Measurements from ENCODE around the gene CYP26A1. TPM values are rescaled to one million over a fixed set of nuclear protein-coding genes. Genes with fewer than 3 reads are reported as not detected.
"Not testable (repeated sequence)": the region's sequence is repeated elsewhere in the genome, so short reads cannot be mapped to it uniquely, and the experiment has no call there.

The CYP26A1 gene
- total RNA-seq, 1 donor from 2014 or later: 0.07 TPM

GRCh38 chr10:93077860-93078337 is 4.2 kb downstream of the CYP26A1 start:
- DNase-seq (ENCODE audit: low read depth, low spot score): no peak

- DNase-seq (ENCODE audit: low read depth, low spot score): no peak
Measured at GRCh38 chr10:93079663-93080349, 6.1 kb downstream of the CYP26A1 start.

- DNase-seq (ENCODE audit: low read depth, low spot score): no peak
Measured at GRCh38 chr10:93080350-93081046, 6.8 kb downstream of the CYP26A1 start.

- DNase-seq (ENCODE audit: low read depth, low spot score): no peak
Measured at GRCh38 chr10:93081318-93081717, 7.6 kb downstream of the CYP26A1 start.

- DNase-seq (ENCODE audit: low read depth, low spot score): no peak
Measured at GRCh38 chr10:93081834-93082233, 8.1 kb downstream of the CYP26A1 start.

GRCh38 chr10:93083743-93084539 is 10.2 kb downstream of the CYP26A1 start:
- DNase-seq (ENCODE audit: low read depth, low spot score): no peak

- no peak for DNase-seq (ENCODE audit: low read depth, low spot score)
Measured at GRCh38 chr10:93085272-93085859, 11.7 kb downstream of the CYP26A1 start.

GRCh38 chr10:93086289-93086688 is 12.6 kb downstream of the CYP26A1 start:
- DNase-seq (ENCODE audit: low read depth, low spot score): no peak

GRCh38 chr10:93087846-93088245 is 14.2 kb downstream of the CYP26A1 start:
- DNase-seq (ENCODE audit: low read depth, low spot score): no peak

GRCh38 chr10:93088466-93088865 is 14.8 kb downstream of the CYP26A1 start:
- no peak for DNase-seq (ENCODE audit: low read depth, low spot score)

- DNase-seq (ENCODE audit: low read depth, low spot score): no peak
Measured at GRCh38 chr10:93090619-93091018, 16.9 kb downstream of the CYP26A1 start.

- DNase-seq (ENCODE audit: low read depth, low spot score): no peak
Measured at GRCh38 chr10:93091960-93092359, 18.3 kb downstream of the CYP26A1 start.

GRCh38 chr10:93095225-93095624 is 21.5 kb downstream of the CYP26A1 start:
- no peak for DNase-seq (ENCODE audit: low read depth, low spot score)

- DNase-seq (ENCODE audit: low read depth, low spot score): no peak
Measured at GRCh38 chr10:93096901-93097300, 23.2 kb downstream of the CYP26A1 start.

- DNase-seq (ENCODE audit: low read depth, low spot score): no peak
Measured at GRCh38 chr10:93097386-93097785, 23.7 kb downstream of the CYP26A1 start.

GRCh38 chr10:93098816-93099215 is 25.1 kb downstream of the CYP26A1 start:
- no peak for DNase-seq (ENCODE audit: low read depth, low spot score)

GRCh38 chr10:93099670-93100069 is 26.0 kb downstream of the CYP26A1 start:
- no peak for DNase-seq (ENCODE audit: low read depth, low spot score)

- DNase-seq (ENCODE audit: low read depth, low spot score): not testable (repeated sequence)
Measured at GRCh38 chr10:93101148-93101547, 27.5 kb downstream of the CYP26A1 start.

GRCh38 chr10:93103953-93104352 is 30.3 kb downstream of the CYP26A1 start:
- no peak for DNase-seq (ENCODE audit: low read depth, low spot score)

- no peak for DNase-seq (ENCODE audit: low read depth, low spot score)
Measured at GRCh38 chr10:93106631-93107072, 33.0 kb downstream of the CYP26A1 start.

GRCh38 chr10:93110472-93111146 is 36.9 kb downstream of the CYP26A1 start:
- no peak for DNase-seq (ENCODE audit: low read depth, low spot score)

Data from pulmonary artery endothelial cell (primary cell).